HG02610 (cell line): Measurements from ENCODE around the gene CCDC88C.

Experiments
- ATAC-seq: cut with Tn5 transposase; IDR thresholded peaks from one replicate; pipeline ENCODE4 v1.9.1; 2021; ENCODE audit warnings: mild to moderate bottlenecking, moderate library complexity; ENCODE audit not compliant: unreplicated experiment

The CCDC88C gene

DNA sequence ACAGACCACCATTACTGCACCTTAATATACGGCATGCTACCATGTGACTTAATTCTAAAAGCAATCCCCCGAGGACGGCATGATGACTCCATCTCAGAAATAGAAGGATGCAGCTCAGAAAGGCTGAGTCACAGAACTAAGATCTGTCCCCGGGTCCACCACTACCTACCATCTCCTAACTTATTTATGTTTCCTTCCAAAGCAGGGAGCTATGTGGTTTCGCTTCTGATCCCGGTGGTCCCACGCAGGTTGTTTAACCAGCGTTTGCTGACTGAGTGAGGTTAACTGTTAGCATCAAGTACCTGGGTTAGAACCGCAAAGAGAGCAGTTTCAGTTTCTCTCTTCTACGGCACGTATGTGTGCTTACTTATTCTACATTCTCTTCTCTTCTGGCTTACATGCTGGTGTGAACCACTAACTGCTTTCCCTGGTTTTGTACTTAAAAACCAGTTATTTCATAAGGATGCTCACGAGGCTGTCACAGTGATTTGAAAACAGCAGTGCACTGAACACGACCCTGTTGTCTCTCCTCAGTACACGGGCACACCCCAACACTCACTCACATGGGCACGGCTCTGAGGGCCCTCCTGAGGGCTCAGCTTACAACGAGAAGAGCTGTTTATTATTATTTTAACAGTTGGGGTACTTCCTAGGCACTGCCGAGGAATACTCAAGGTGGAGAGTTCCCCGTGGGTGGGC is 66.7 kb downstream of the CCDC88C start:
- peak; percentile 49 for ATAC-seq

- ATAC-seq, result peak; percentile 0
These were observed 67.2 kb downstream of the CCDC88C start for GRCh38 chr14:91350483-91350812.

GRCh38 chr14:91349481-91350074 is 68.0 kb downstream of the CCDC88C start:
- peak; percentile 71 for ATAC-seq

DNA sequence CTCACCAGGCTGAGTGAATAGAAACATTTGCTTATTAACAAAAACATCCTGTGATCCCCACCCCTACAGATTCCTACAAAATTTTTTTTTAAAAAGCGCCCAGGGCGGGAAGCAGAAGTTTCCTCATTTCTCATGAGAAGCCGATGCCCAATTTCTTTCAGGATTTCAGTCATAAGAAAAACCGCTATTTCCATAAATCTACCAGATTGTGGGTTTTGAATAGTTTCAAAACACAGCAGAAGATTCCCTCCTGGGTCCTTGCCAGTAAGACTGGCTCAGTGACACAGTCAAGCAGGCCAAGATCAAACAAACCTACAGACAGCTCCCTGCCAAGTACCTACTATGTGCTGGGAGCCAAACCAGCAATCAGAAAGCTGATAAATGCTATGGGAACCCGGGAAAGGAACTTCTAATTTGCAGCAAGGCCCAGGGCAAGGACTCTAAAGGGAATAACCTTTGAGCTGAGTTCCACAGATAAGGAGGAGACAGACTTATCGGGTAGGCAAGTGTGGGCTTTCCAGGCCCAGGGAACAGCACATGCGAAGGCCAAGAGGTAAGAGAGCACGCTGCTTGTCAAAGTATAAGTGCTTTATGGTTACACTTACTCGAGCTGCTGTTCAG is 68.7 kb downstream of the CCDC88C start:
- ATAC-seq, result peak; percentile 22

DNA sequence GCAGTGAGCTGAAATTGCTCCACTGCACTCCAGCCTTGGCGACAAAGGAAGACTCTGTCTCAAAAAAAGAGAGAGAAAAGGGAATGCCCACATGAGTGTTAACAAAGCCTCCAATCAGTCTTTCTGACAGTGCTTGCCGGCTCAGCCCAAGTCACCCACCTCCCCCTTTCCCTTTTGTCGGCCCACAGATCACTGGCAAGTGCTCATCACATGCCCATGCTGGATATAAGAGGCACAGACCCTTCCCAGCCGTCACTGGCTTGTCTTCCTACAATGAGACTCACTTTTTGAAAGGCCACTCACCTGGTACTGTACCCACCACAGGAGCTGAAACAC is 70.8 kb downstream of the CCDC88C start:
- ATAC-seq, result no peak

- no peak for ATAC-seq
These were observed 73.5 kb downstream of the CCDC88C start for GRCh38 chr14:91344096-91344495.

DNA sequence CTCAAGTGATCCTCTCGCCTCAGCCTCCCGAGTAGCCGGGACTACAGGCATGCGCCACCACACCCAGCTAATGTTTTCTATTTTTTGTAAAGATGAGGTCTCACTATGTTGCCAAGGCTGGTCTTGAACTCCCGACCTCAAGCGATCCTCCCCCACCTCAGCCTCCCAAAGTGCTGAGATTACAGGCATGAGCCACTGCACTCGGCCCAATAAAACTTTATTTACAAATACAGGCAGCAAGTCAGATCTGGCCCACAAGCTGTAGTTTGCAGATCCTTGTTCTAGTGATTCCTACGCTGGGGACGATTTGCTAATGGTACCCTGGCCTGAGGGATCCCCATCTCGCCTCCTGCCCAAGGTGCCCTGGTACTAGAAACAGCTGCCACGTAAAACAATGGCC is 74.6 kb downstream of the CCDC88C start:
- no peak for ATAC-seq

DNA sequence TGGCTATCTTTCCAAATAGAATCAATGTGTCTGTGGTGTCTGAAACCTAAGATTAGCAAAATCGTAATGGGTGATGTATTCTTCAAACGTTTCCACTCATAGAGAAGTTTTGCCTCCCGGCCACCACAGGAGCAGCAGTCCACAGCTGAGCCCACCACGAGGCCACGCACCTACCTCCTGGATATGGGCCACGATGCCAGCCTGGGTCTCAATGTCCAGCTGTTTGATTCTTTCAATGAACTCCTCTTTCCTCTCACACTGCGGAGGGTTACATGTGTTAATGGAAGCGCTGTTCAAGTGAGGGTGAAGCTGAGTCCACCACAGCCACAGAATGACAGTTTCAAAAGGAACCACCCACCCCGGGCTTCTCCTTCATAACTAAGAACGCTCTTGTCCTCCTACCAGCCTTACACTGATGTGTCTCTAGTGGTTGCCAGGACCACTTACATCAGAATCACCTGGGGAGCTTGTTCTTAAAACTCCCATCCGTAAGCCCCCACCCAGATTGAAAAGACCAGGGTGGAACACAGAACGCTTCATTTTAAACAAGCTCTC is 75.3 kb downstream of the CCDC88C start:
- ATAC-seq, result no peak

DNA sequence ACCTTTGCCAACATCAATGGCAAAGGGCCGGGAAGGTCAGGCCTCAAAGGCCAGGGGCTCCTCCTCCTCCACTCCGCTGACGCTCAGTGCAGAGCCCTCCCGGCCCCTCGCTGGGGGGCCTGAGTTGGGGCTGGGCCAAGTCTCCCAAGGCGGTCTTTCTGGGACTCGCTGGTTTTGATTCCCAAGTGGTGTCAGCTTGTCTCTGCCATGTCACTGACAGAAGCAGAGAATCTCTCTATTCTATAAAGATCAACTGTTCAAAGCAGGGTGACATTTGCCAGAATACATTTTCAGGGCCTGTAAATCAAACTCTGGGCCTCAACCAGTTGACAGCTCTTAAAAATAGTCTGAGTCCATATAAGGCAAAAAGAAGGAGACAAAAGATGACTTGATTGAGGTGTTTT is 75.9 kb downstream of the CCDC88C start:
- no peak for ATAC-seq

DNA sequence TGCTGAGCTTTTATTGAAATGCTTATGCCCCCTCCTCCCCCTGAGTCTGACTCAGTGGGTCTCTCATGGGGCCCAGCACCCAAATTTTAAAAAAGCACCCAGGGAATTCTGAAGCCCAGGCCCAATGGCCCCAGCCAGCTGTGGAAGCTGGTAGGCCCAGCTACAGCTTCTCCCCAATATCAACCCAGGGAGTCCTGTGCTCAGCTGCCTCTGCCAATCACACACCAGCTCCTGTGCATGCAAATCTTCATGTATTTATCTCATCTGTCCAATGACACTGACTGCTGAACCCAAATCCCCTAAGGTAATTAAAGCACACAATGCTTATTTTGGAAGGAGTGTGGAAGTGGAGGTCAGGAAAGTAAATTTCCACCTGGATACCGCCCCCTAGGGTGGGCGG is 76.3 kb downstream of the CCDC88C start:
- ATAC-seq, result no peak

GRCh38 chr14:91339671-91340369 is 77.8 kb downstream of the CCDC88C start:
- no peak for ATAC-seq

DNA sequence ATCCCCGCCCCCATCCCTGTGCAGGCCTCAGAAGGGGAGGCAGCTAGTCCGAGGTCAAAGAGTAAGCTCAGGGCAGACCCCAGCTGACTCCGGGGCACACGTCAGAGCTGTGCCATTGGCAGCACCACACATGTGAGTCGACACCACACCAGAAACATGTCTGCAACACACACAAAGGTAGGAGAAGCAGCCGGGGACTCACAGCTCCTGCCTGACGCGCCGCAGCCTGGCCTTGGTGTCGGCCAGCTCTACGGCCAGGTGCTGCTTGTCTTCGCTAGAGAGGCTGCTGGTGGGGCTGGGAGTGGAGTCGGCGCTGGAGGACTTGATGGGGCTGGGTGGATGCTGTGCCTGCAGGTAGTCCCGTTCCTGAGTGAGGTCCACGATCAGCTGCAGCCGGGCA is 78.5 kb downstream of the CCDC88C start:
- no peak for ATAC-seq

DNA sequence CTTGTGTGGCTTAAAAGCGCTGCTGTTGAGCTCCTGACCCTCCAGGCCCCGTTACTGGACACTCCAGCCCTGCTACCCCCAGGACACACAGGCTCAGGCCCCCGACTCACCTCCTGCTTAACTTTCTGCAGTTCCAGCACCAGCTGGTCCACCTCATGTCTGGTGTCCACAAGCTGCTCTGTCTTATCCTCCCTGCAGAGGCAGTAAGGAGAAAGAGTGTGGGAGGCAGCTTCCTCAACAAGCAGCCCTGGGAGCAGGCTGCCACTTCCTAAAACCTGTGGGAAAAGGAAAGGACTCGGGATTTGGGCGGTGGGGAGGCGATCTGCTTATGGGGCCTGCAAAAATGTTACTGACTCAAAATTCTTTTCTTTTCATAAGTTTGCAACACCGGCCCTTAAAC is 79.2 kb downstream of the CCDC88C start:
- no peak for ATAC-seq

- no peak for ATAC-seq
These were observed 79.8 kb downstream of the CCDC88C start for GRCh38 chr14:91337699-91338335.

DNA sequence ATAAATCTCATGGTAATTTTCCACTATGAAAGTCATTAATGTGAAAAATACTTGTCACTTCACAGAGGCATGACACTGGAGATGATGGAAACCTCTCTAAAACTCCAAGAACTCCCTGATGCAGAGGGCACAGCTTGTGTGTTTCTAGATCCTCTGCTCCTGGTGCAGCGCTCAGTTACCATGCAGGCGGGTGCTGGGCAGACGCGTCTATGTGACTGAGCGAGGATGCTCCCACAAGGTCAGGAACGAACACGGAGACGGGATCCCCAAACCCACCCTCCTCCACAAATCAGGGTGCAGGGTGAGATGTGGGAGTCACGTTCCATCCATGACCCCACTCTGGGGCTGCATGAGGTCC is 81.5 kb downstream of the CCDC88C start:
- ATAC-seq, result no peak

DNA sequence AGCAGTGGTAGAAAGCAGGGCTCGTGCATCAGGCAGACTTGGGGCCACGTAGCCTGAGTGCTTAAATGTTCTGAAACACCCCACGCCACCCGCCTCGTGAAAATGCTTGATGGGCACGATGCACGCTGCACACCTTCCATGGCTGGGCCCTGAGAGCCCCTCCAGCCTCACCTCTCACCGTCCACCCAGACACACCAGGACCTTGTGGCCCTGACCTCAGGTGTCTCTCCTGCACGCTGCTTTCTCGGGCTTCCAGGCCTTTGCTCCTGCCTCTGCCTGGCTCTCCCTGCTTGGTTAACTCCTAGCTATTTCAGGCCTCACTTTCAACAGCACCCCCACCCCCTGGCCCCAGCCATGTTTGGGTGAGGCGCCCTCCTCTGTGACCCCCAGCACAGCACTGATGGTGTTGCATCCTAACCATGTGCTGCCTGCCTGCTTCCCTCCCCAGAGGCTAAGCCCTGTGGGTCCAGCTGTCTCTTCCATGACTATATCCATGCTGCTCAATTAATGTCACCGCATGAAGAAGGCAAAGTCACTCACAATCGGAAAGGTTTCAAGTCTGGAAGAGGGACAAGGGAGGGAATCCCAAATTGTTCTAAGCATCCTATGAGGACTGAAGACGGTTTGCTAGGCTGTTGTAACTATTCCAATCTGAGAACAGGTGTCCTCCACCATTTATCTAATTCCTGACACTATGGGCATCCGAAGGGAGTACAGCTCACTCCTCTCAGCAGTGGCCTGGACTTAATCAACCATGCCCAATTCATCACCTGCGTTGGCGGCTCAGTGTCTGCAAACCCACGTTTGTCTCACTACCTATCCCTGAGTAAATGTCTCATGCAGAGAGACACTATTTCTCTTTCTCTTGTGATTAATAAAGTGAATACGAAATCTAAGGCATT is 82.2 kb downstream of the CCDC88C start:
- ATAC-seq, result no peak

DNA sequence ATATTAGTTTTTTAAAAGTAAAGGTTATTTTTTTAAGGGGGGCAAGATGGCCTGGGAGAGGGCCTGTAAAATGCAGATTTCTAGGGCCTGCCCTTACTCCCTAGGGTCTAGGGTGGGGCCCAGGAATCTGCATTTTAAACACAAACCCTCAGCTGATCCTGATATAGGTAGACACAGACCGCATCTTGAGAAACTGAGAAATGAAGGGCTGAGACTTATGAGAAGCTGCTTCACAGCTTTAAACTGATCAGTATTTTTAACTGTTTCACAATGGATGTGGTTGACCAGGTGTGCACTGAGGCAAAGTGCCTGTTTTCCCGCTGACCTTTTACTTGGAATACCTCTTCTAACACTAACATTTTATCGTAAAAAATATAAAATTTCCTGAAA is 84.0 kb downstream of the CCDC88C start:
- ATAC-seq, result peak; percentile 67

GRCh38 chr14:91332986-91333649 is 84.5 kb downstream of the CCDC88C start:
- no peak for ATAC-seq

DNA sequence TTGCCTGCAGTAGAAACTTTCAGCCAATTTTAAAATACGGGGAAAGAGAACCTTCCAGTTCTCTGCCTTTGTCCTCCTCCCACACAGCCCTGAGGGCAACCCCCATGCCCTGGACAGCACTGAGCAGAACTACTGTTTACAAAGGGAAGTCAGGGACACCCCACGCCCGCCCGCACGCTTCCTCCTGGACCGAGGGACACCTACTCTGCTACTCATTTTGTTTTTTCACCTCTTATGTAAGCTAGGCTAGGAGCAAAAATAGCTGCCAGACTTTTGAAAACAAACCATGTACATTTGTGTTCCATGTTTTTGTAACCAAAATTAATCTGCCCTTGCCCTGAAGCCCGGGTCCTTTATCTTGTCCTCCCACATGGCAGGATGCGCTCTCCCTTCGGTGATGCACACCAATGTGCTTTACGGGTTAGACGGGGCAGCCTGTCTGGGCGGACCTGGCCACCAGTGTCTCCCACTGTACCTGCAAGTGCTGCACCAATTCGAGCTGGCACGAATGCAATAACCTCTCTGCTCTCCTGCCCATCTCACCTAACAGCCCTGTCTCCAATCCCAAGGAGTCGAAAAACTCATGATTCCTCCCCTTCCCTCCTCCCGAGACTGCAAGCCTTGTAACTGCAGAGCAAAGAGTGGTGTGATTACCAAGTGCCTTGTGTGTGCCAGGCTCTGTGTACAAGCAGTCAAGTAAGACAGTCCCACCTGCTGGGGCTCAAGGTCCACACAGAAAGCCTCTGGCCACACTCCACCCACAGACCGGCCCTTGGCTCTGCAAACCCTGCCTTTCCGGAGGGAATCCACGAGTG is 85.2 kb downstream of the CCDC88C start:
- ATAC-seq, result no peak
